HG03565 (cell line): Measurements from ENCODE around the gene SEC22B.
"Not testable (repeated sequence)": the region's sequence is repeated elsewhere in the genome, so short reads cannot be mapped to it uniquely, and the experiment has no call there.

Source experiments
- ATAC-seq: cut with Tn5 transposase; IDR thresholded peaks from one replicate; pipeline ENCODE4 v1.9.1; 2021; ENCODE audit warnings: mild to moderate bottlenecking, moderate library complexity; ENCODE audit not compliant: unreplicated experiment

Gene SEC22B

DNA sequence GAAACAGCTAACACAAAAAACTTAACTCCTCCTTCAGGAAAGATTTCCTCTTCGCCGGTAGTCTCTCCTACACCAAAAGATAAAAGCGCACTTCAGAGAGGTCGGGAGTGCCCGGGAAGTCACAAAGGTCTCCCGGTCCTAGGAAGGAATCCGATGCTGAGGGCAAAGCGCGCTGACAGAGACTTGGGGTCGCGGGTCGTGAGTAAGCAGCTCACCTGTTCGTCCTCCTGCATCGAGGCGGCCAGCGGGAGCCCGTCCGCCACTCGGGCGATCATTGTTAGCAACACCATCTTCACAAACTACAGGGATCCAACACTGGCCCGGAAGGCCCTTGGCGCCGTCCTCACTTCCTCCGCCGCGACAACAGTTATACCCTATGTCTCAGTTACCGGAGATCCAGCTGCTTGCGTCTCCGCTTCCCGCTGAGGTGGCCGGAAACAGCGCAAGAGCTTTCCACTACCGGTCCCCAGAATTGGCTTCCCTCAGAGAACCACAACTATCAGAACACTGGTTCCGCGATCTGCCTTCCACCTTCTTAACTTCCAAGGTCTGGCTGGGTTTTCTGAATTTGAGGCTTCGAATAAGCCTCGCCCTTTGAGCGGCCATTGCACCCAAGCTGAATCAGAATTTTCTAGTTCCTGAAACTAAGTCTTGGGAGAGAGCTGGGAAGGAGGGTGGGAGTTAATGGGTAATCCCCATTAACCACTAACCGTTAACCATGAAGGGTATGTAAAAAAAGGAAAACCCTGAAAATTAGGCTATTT is at the start of gene SEC22B:
SEC22B (minus strand) TSS at position 429 of the 764 bp plus-strand sequence; CDS start at position 290, 139 bp downstream.
- peak; percentile 96 for ATAC-seq

- not testable (repeated sequence) for ATAC-seq
Observed at GRCh38 chr1:120217933-120218332, 41.6 kb upstream of the SEC22B start.

GRCh38 chr1:120217175-120217929 is 41.0 kb upstream of the SEC22B start:
- ATAC-seq: not testable (repeated sequence)

DNA sequence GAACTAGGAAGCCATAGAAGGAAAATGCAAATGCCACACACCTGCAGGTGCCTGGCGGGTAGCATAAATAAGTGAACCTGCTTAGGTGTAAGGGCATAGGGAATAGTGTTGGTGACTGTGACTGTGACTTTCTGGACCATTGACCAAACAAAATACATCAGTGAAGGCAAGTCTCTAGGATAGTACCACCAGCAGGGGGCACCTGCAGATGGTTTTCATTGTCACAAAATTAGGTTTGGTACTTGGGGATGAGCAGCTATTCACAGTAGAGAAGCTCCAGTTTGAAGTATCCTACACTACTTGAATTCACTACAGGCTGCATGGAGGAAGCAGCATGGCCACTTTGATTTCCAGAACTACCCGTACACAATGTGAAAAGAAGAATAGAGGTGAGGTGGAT is 37.3 kb upstream of the SEC22B start:
- peak; percentile 53 for ATAC-seq

GRCh38 chr1:120210754-120211153 is 34.4 kb upstream of the SEC22B start:
- not testable (repeated sequence) for ATAC-seq

DNA sequence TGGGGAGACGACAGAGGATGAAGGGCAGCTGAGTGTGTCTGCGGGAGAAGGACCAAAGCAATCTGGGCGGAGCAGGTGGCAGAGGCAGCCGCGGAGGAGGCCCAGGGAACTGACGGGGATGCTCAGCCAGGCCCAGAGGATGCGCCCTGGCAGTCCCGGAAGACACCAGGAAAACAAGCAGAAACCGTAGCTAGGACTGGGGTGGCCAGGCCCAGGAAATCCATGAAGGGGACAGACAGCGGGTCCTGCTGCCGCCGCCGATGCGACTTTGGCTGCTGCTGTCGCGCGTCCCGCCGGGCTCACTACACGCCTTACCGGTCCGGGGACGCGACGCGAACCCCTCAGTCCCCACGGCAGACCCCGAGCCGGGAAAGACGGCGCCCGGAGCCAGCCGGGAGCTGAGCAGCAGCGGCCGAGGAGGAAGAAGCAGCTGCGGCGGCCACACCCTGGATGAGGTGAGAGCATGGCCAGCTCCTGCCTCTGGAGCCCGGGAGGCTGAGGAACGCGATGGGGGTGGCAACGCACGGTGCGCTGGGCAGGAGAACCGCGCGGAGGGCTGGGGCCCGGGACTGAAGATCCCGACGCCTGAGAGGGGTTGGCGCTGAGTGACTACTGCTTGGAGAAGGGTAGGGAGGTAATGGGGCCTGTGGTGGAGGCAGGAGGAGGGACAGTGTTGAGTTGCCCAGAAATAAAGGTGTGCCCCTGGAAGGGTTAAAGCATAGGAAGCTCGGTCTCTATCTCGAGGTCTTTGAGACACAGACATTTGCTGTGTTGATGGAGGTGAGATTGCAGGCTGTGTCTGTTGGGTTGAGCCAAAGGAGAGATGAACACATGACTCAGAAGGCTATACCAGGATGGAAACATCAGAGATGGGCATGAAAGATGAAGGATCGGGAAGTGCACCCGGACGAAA is 20.8 kb upstream of the SEC22B start:
- not testable (repeated sequence) for ATAC-seq

- not testable (repeated sequence) for ATAC-seq
Observed at GRCh38 chr1:120188626-120189025, 12.3 kb upstream of the SEC22B start.

DNA sequence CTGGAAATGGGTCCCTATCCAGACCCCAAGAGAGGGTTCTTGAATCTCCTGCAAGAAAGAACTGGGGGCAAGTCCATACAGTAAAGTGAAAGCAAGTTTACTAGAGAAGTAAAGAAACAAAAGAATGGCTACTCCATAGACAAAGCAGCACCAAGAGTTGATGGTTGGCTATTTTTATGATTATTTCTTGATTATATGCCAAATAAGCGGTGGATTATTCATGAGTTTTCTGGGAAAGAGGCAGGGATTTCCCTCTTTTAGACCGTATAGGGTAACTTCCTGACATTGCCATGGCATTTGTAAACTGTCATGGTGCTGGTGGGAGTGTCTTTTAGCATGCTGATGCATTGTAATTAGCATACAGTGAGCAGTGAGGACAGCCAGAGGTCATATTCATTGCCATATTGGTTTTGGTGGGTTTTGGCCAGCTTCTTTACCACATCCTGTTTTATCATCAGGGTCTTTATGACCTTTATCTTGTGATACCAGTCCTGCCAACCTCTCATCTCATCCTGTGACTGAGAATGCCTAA is 5.9 kb upstream of the SEC22B start:
- not testable (repeated sequence) for ATAC-seq

GRCh38 chr1:120179811-120180690 is 3.7 kb upstream of the SEC22B start:
- ATAC-seq: not testable (repeated sequence)

DNA sequence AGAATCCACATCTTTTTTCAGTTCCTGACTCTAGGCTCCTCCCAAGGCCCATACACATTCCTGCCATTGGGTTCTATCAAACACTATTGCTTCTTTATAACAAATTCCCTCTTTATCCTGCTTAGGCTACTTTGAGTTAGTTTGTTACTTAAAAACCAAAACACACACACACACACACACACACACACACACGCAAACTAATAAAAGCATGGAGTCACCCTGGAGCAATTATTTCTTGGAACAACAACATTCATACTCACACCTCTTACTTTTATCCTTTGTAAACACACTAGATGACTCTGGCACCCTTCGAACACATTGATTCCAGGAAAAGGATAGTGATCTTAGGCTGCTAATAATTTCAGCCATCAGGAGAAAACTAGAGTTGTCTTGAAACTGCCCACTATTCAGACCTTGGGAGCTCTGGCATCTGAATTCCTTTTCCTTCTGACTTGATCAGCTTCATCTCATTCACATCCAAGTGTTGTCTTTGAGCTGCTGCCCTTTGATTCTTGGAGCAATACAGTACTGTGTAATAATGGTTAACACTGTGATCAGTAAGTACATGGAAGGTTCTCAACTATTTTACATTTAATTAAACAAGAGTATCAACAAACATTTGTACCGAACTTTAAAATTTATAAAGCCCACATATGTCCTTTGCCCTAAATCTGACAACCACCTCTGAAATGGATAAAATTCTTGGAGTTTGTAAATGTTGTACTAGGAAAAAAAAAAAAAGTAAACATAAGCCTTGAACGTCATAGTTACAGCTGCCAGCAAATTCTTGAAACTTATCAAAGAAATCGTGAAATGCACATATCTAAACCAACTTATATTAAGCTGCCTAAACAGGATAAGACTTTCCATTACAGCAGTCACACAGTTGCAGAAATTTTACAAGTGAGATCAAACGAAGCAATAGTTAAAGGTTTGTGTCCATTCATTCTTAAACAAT is 2.8 kb upstream of the SEC22B start:
- ATAC-seq: no peak

- ATAC-seq: not testable (repeated sequence)
Observed at GRCh38 chr1:120178058-120178457, 1.7 kb upstream of the SEC22B start.

- not testable (repeated sequence) for ATAC-seq
Observed at GRCh38 chr1:120175688-120176087, 632 bp downstream of the SEC22B start.

- not testable (repeated sequence) for ATAC-seq
Observed at GRCh38 chr1:120164761-120165160, 11.6 kb downstream of the SEC22B start.

DNA sequence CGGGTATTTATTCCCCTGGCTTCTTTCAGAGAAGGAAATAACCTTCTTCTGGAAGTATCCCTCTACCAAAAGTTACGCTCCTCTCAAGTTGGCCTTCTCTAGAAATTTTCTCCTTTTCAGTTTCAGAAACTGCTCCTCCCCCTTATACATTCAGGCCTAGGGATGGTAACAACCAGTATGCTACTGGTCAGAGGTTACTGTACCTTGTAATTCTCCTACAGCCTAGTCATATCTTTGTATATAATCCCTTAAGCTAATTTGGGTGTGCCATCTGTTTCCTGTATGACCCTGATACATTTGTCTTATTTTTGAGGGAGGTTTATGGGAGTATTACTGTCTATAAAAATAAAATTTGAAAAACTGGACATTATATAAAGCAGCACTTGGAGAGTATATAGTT is 14.3 kb downstream of the SEC22B start:
- not testable (repeated sequence) for ATAC-seq

GRCh38 chr1:120158495-120158894 is 17.8 kb downstream of the SEC22B start:
- not testable (repeated sequence) for ATAC-seq

DNA sequence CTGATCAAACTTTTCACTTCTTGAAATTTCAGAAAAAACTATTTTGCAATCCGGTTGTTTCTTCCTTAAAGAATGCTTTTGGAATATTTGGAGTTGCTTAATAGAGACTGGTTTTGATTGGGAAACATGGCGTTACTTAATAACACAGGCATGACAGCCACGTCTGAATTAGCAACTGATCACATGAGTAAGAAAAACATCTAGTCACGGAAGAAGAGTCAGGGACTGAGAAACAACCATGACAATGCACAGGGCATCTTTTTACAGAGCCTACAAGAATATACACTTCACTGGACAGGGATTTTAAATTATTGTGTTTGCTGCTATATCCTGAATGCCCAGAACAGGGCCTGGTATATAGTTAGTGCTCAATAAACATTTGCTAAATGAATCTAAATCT is 18.2 kb downstream of the SEC22B start:
- ATAC-seq: not testable (repeated sequence)

GRCh38 chr1:120150138-120150822 is 26.0 kb downstream of the SEC22B start:
- ATAC-seq: not testable (repeated sequence)
